GM18498 (cell line): ENCODE measurements around the gene CRYBA2.

Source experiments
- ATAC-seq: cut with Tn5 transposase; IDR thresholded peaks from one replicate; pipeline ENCODE4 v1.9.1; 2021; ENCODE audit warnings: mild to moderate bottlenecking, moderate library complexity; ENCODE audit not compliant: unreplicated experiment

CRYBA2 gene

GRCh38 chr2:218958276-218958675, 34.9 kb downstream of the CRYBA2 start:
- ATAC-seq = no peak

GRCh38 chr2:218957671-218958070, 35.6 kb downstream of the CRYBA2 start:
- no peak for ATAC-seq

- no peak for ATAC-seq
These were observed 37.2 kb downstream of the CRYBA2 start for GRCh38 chr2:218956039-218956438.

GRCh38 chr2:218954541-218955300, 38.5 kb downstream of the CRYBA2 start:
- no peak for ATAC-seq

- no peak for ATAC-seq
These were observed 39.8 kb downstream of the CRYBA2 start for GRCh38 chr2:218953366-218953954.

GRCh38 chr2:218952160-218952559, 41.1 kb downstream of the CRYBA2 start:
- ATAC-seq = no peak

GRCh38 chr2:218946621-218947020, 46.6 kb downstream of the CRYBA2 start:
- no peak for ATAC-seq

- no peak for ATAC-seq
These were observed 48.3 kb downstream of the CRYBA2 start for GRCh38 chr2:218944759-218945404.
